GM19351 (cell line): ENCODE measurements around the gene CFAP251.
"Not testable (repeated sequence)": the region's sequence is repeated elsewhere in the genome, so short reads cannot be mapped to it uniquely, and the experiment has no call there.

Experiments
- ATAC-seq: cut with Tn5 transposase; IDR thresholded peaks from one replicate; pipeline ENCODE4 v1.9.1; 2021; ENCODE audit warnings: mild to moderate bottlenecking, moderate library complexity; ENCODE audit not compliant: unreplicated experiment

CFAP251 gene

DNA sequence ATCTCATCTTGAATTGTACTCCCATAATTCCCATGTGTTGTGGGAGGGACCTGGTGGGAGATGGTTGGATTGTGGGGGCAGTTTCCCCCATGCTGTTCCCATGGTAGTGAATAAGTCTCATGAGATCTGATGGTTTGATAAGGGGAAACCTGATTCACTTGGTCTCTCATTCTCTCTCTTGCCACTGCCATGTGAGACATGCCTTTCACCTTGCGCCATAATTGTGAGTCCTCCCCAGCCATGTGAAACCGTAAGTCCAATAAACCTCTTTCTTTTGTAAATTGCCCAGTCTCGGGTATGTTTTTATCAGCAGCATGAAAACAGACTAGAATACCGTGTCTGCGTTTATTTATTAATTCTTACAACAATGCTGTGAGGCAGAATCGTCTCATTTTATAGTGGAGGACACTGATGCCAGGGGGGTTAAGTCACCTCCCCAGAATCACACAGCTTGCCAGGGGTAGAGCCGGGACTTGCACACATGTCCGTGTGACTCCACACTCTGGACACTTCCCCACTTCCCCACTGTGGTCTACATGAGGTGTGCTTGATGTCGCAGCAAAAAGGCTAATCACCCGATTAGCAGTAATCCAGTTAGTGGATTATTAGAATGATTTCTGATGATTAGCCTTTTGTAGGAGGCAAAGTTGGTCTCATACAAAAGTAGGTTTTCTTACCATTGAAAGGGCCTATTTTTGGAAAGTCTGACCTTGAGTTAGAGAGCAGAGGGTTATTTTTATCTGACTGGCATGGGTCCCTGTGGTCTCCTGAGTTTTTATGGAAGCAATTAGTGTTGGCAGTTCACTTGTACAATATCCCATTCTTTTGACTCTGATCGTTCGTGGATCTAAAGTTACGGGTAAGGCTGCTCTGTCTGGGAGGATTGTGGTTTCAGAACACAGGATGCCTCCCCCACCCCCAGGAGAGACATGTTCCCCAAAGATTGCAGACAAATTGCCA lies 55.9 kb downstream of the CFAP251 start:
- ATAC-seq, result no peak

DNA sequence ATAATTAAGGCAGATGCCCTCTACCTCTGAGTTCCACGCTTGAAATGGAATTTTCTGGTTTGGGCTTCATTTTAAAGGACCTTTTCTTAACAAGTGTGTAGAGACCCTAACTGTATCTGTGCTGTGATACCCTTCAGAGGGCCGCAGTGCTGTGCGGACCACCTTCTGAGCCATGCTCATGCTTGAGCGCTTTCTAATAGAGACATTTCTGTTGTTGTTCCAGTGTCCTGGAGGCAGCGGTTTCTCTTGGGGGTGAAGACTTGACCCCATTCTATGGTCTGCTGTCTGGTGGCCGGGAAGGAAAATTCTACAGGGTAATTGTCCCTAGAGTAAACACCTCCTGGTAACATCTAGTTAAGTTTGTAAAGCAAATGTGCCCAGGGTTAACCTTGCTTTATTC lies 56.6 kb downstream of the CFAP251 start:
- ATAC-seq, result no peak

DNA sequence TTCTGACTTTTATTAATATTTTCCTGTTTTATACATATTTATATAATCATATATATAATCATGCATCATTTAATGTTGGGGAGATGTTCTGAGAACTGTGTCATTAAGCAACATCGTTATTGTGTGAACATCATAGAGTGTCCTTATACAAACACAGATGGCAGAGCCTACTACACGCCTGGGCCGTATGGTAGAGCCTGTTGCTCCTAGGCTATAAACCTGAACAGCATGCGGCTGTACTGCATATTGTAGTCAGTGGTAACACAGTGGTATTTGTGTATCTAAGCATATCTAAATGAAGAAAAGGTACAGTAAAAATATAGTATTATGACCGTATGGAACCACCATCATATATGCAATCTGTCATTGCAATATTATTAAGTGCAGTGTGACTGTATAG lies 58.6 kb downstream of the CFAP251 start:
- no peak for ATAC-seq

DNA sequence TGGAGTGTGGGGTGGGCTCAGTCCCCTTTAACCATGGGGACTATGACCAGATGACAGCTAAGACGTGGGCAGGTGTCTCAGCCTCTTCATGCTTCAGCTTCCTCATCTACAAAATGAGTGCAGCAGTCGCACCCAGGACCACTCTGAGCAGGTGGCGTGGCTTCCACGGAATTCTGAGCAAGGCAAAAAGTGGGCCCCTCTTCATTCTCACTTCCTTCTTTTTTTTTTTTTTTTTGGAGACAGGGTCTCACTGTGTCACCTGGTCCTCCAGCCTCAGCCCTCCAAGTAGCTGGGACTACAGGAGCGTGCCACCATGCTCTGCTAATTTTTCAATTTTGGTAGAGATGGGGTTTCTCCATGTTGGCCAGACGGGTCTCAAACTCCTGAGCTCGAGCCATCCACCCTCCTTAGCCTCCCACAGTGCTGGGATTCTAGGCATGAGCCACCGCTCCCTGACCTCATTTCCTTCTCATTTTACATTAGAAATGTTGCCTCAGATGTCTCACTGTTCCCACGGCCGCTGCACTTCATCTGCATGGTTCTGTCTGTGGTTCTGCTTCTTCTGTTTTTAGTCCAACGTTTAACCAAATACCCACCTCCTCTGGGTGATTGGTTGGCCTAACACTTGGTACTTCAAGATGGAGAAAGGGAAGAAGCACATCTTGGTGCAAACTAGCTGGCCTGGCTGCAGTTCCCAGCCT lies 61.9 kb downstream of the CFAP251 start:
- ATAC-seq, result no peak

DNA sequence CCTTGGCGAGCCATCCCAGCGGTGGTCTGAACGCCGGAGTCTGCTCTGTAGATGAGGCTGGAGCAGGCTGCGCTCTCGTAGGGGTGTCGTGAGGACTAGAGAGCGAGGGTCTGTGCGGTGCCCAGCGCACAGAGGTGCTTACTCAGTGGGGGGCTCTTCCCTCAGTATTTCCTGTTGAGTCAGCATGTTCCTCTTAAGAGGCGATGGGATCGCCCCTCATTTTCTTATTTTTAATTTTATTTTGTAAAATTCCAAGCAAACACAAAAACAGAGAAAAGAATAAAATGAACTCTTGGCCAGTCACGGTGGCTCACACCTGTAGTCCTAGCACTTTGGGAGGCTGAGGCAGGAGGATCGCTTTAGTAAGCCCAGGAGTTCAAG lies 62.5 kb downstream of the CFAP251 start:
- ATAC-seq, result no peak

DNA sequence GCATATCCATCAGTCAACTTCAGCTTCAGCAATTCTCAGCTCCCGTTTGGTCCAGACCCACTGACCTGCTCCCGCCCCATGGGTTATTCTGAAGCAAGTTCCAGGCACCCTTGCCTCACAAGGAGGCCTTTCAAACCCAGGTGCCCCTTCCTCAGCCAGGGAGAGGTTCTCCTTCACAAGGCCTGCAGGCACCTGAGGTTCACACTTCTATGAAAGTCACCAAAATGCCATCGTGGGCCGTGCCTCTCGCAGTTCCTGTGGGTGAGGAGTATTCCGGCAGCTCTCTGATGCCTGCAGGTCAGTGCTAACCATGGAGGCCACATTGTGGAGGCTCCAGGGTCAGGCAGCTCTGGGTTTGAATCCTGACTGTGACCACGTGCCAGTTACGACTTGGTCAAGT lies 63.1 kb downstream of the CFAP251 start:
- no peak for ATAC-seq

DNA sequence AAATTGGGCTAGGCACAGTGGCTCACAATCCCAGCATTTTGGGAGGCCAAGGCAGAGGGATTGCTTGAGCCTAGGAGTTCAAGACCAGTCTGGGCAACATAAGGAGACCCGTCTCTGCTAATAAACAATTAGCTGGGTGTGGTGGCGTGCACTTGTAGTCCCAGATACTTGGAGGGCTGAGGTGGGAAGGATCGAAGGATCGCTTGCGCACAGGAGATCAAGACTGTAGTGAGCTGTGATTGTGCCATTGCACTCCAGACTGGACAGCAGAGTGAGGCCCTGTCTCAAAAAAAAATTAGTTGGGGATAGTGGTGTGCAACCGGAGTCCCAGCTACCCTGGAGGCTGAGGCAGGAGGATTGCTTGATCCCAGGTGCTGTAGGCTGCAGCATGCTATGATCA lies 64.6 kb downstream of the CFAP251 start:
- no peak for ATAC-seq

DNA sequence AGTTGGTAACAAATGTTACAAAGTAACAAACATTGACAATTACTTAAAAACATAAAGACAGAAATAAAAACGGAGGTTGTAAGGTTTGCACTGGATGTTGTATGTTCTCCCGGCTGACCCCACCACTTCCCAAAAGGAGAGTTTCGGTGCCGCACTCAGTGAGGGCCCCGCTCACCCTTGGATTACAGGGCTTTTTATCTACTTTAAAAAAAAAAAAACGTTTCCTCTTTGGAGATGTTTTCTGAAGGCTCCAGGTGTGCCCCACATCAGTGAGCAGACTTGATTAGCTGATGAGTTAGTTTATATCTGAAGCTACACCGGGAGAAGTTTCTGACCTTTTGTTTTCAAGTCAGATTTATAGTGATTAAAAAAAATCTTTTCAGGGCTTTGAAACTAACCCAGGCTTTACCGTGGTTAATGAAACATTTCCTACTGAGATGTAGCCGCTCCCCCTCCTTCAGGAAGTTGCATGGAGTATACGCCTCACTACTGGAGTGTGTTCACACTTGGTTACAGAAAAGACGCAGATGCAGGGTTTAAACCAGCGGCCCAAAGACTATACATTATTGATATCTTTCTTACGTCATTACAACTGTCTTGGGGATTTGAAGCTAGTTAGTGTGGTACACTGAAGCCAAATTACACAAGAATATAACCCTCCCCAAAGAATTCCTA lies 65.3 kb downstream of the CFAP251 start:
- no peak for ATAC-seq

DNA sequence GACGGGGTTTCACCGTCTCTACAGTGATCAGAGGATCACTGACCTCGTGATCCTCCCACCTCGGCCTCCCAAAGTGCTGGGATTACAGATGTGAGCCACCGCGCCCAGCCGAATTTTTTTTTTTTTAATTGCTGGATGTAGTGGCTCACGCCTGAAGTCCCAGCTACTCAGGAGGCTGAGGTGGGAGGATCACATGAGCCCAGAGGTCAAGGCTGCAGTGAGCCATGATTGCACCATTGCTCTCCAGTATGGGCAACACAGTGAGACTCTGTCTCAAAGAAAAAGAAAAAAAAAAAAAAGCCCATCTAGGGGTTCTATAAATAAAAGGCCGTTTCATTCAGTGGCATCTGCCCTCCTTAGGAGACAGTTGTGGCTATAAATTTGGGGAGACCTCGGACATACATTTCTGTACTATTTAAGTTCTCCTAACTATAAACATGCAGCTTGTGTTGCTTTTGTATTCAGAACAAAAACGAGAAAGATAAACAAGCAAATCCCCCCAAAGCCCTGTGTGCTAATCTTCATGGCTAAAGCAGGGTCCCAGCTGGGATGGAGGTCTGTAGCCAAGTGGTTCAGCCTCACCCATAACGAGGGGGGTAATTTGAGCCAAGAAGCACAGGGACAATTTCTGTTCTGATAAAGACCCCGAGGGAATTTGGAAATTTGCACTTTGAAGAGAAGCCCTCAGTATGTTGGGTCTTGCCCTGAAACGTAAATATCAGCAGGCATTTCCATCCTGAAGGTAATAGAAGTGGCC lies 68.3 kb downstream of the CFAP251 start:
- ATAC-seq, result no peak

DNA sequence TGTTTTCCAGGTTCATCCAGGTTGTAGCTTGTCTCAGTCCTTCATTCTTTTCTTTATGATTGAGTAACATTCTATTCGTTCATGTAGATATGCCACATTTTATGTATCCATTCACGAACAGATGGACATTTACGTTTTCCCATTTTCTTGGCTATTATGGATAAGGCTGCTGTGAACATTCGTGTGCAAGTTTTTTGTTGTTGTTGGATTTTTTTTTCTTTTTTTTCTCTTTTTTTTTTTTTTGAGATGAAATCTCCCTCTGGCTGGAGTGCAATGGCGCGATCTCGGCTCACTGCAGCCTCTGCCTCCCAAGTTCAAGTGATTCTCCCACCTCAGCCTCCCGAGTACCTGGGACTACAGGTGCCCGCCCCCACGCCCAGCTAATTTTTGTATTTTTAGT lies 70.1 kb downstream of the CFAP251 start:
- ATAC-seq, result not testable (repeated sequence)

DNA sequence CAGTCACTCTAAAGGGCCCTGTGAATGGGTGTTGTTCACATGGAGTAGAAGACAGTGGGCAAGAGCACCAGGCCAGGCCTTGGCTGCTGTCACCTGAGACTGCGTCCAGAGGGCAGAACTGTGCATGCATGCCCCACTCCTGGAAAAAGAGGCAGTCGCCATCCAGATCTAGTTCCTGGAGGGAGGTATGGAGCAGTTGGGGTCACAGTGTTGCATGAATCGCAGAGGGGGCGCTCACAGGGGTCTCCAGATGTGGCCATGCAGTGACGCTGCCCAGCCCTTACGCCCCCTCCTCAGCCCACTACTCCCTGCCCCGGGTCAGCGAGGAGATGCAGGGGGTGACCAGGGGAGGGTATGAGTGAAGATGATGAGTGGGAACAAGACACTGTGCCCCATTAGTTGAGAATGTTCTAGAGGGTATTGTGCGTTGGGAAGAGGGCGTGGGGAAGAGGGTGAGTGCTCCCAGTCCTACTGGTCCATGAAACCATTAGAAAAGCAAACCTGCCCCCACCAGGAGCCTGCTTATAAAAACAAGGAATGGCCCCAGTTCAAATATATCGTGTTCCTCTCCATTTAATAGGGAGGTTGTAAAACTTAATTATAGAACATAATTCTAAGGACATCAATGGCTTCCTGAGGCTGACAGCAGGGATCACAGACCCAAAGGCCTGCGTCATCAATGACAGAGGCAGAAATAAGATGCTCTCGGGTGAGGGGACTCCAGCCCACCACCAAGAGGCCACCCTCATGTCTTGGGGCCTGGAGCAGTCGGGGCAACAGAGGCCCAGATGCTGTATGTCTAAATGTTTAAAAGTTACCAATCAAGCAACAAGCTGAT lies 71.1 kb downstream of the CFAP251 start:
- ATAC-seq, result no peak

DNA sequence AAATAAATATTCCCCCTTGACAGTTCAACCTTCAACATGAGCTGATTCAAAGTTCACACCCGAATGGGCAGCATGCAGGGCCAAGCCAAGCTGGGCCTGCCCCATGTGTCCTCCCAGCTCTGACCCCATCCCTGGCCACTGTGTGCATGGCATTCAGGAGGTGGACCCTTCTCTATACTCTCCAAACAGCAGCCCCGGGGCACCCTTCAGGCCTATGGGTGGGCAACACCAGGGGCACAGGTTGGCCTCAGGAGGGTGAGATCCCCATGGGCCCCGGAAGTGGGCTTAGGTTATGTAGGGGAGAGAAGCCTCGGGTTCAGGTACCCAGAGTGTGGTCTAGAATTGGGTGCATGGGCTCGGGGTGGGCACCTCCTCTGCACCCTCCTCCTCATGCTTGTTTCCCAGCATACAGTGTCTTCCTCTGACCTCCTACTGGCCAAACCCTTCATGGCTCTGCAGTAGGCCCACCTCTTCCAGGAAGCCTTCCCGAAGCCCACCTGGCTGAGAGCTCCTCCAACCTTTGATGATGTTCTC lies 71.8 kb downstream of the CFAP251 start:
- no peak for ATAC-seq

DNA sequence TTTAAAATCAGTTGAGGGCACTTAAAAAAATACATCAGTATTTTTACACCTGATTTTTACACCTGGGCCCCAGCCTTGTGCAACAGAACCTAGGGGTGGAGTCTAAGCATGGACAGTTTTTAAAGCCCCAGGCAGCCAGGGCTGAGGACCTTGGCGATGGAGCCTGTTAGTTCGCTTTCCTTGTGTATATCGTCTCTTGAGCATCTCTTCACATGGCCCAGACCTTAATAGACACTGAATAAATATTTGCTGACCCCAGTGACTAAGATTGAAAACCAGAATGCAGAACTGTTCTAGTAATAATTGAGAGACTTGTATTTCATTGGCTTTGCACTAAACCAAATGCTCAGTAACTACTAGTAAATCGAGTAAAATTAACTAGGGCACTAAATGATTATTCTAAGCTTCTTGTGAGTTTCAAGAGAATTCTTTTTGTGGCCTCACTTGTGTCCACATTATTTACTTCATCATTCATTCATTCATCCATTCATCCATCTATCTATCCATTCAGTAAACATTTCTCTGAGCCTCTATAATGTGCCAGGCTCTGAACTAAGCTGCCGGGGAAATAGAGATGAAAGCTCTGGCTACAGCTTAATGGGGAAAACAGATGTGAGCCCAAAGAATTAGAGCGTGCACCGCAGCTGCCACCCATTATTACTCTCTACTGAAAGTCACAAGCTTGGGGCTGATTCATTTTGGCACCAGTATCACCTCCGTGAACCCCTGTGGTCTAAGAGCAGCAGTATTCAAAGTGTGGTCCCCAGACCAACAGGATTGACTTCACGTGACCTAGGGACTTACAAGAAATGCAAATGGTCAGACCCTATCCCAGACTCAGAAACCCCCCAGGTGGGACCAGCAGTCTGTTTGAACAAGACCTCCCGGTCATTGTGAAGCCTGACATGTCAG lies 72.6 kb downstream of the CFAP251 start:
- ATAC-seq, result peak; percentile 83

DNA sequence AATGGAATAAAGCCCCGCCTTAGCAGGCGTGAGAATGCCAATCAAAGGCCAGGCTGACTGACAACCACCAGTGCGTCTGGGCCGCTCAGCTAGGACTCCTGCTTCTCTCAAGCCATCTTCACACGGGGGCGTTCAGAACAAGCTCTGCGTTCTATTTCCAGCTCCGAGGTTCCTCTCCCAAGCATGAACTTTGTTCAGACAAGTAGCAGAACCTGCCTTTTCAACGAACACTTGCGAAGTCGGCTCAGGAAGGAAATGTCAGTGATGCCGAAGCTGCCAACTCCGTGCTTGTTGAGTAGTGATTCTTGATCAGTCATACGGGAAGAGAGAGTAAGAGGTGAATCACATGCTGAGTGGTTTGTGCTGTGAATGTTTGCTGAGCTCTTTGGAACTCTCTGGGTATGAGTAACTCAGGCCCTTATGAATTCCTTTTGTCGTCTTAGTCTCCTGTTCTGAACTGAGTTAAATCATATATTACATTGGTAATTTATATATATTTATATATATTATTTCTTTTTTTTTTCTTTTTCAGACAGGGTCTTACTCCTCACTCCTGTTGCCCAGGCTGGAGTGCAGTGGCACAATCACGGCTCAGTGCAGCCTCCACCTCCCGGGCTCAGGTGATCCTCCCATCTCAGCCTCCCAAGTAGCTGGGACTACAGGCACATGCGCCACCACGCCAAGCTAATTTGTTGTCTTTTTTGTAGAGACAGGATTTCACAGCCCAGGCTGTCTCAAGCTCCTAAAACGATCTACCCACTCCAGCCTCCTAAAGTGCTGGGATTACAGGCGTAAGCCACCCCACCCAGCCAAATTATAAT lies 73.9 kb downstream of the CFAP251 start:
- ATAC-seq, result peak; percentile 83

DNA sequence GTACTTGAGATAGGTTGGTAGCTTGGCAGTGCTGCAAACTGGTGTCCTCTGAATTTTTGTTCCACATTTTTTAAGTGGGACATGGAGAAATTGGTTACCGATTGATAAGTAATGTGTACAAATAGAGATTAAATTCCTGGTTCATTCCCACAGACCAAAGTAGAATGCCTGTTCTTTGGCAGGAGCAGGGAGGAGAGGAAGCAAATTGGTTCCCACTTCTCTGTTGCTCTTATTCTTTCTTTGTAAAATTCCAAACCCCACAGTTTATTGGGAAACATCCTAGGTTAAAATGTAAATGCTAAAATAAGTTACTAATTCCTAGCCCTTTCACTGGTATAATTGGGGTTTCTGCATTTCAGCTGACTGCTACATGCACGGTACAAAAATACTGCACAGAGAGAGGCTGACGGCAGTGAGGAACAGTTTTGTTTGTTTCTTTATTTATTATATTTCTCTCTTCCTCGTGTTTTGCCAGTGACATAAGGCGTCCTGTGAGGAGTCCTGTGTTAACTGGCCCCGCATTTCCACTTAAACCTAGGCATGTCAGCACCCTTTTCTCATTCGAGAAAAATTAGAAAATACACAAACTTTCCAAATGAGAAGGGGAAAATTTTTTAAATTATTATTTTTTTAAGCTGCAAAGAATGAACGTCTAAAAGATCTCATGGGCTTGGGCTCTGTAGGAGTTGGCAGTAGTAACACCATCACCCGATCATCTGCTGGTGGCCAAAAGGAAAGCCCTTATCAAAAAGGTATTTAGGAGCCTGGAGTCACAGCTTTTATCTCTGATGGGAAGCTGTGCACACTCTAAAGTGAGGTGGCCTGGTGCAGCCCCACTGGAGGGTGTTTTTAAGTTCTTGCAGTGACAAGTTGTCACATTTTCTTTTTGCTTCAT lies 77.9 kb downstream of the CFAP251 start:
- ATAC-seq, result no peak

DNA sequence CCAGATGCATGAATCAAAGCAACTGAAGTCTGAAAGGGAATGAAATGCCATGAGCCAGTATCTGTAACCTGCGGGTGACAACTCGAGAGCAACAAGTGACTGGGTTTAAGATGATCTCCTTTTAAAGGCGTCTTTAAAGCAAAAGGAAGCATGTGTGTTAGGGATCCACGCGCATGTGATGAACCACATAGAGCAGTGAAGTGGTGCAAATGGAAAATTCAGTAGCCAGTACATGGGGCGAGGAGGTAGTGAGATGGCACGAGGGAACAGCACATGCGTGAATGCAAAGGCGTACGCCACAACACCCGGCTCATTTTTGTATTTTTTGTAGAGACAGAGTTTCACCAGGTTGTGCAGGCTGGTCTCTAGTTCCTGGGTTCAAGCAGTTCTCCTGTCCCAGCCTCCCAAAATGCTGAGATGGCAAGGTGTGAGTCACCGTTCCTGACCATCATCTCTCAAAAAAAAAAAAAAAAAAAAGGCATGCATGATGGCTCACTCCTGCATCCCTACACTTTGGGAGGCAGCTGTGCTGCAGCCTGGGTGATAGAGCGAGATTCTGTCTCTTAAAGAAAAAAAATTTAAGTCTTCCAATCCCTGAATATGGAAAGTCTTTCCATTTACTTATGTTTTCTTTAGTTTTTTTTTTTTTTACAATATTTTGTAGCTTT lies 78.7 kb downstream of the CFAP251 start:
- ATAC-seq, result no peak
